Measurements from ENCODE around the gene EMID1.
A peak's percentile ranks its signal among the peaks of the same experiment; 100 is the strongest.

The EMID1 gene

DNA sequence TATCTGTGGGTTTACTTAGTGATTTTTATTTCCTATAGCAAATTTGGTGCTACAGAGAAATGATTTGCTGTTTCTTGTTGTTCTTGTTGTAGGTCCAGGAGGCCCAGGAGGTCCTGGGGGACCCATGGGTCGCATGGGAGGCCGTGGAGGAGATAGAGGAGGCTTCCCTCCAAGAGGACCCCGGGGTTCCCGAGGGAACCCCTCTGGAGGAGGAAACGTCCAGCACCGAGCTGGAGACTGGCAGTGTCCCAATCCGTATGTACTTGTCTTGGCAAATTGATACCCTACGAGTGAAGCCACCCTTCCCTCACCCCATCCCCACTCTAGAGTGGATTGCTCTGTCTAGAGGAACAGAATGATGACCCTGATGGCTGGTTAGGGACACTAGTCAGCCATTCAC lies 92.9 kb downstream of the EMID1 start:
- no peak for DNase-seq

DNA sequence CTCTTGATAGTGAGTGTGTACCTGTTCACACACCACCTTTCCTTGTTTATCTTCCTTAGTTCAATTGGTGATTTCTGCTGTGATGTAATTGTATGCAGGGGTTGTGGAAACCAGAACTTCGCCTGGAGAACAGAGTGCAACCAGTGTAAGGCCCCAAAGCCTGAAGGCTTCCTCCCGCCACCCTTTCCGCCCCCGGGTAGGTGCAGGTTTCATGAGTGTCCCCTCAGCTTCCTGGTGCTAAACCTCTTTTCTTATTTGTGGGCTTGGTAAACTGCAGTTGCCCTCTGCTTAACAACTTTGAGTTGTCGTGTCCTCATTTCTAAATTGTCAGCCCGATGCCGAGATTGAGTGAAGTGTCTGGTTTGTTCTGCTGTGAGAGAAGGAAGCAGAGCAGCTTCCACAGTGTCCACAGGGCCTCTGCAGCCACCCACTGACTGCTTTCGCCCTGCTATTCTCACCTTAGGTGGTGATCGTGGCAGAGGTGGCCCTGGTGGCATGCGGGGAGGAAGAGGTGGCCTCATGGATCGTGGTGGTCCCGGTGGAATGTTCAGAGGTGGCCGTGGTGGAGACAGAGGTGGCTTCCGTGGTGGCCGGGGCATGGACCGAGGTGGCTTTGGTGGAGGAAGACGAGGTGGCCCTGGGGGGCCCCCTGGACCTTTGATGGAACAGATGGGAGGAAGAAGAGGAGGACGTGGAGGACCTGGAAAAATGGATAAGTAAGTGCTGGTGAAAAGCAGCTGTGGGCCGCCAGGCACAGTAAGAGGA lies 93.6 kb downstream of the EMID1 start:
- no peak for DNase-seq

DNA sequence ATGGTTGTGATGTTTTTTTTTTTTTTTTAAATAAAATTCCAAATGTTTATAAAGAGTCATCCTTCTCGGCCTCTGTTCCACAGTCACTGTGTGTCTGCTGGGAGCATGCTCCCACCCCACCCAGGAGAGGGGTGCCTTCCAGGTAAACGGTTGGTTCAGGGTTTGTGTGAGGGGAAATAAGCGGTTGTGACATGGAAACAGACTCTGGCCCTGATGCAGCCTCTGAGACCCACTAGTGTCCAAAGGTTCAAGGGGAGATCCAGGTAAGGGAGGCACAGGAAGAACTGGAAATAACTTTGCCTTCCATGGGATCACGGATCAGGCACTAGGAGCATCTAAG lies 94.7 kb downstream of the EMID1 start:
- DNase-seq = no peak

- no peak for DNase-seq
Observed at GRCh38 chr22:29300807-29301601, 95.3 kb downstream of the EMID1 start.

GRCh38 chr22:29301716-29302401 lies 96.2 kb downstream of the EMID1 start:
- peak in 1 of 2 experiments; percentile 65 for DNase-seq

DNA sequence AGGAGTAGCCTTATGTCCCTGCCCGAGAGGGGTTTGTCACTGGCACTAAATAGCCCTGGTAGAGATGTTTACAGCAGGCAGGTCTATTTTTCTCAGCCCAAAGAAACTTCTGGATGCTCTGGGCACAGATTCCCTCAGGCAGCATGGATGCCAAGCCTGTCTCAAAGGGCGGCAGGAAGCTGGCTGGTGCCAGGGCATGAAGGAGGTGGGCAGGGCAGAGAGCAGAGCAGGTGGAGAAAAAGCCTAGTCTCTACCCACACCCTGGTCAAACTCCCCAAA lies 96.6 kb downstream of the EMID1 start:
- DNase-seq = no peak

DNA sequence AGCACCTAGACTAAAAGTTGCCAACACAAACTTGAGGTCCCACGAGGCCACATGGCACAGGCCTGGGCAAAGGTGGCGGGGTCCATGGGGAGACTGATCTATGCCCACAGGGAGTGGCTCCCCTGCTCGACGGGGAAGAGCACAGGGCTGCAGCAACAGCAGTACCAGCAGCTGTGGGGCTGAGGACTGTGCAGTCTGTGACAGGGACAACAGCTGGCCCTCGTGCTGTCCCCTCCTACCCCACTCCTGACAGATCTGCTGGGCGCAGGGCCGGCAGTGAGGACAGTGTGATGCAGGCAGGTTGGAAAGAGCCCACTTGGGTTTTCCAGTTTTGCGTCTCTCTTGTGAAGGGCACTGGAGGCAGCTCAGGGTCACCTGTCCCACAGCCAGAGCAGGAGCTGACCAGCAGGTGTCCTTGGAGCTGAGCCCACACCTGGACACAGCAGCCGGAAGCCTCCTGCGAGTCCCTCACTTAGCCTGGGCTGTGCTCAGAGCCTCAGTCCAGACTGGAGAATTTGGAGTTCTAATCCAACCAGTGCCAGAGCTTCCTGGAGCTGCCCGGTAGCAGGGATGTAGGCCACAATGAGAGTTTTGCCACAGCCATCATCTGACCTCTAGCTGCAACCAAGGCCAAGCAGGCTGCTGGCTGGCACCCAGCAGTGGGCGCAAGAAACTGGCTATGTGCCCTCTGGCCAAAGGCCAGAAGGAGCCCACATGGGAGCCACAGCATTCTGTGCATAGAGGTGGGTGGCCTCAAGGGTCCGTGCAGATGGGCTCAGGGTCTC lies 97.2 kb downstream of the EMID1 start:
- peak; percentile 15 to 79 for DNase-seq

DNA sequence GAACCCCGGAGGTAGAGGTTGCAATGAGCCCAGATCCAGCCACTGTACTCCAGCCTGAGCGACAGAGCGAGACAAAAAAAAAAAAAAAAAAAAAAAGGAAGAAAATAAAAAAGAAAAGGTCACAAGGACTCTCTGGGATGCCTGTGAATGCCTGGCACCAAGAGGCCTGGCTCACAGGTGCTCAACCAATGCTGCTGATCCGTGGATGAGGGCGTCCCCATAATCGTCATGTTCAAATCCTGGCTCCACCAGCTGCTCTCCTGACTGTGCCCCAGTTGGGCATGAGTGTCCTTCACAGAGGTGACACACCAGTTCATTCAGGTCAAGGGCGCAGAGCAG lies 100.1 kb downstream of the EMID1 start:
- peak in 1 of 2 experiments; percentile 55 for DNase-seq

- DNase-seq = peak; percentile 68 to 73
Observed at GRCh38 chr22:29306175-29306834, 100.6 kb downstream of the EMID1 start, which contains the start of gene GAS2L1. GAS2L1 (plus strand) TSS chr22:29306650; CDS start chr22:29308106, 1,456 bp downstream.

DNA sequence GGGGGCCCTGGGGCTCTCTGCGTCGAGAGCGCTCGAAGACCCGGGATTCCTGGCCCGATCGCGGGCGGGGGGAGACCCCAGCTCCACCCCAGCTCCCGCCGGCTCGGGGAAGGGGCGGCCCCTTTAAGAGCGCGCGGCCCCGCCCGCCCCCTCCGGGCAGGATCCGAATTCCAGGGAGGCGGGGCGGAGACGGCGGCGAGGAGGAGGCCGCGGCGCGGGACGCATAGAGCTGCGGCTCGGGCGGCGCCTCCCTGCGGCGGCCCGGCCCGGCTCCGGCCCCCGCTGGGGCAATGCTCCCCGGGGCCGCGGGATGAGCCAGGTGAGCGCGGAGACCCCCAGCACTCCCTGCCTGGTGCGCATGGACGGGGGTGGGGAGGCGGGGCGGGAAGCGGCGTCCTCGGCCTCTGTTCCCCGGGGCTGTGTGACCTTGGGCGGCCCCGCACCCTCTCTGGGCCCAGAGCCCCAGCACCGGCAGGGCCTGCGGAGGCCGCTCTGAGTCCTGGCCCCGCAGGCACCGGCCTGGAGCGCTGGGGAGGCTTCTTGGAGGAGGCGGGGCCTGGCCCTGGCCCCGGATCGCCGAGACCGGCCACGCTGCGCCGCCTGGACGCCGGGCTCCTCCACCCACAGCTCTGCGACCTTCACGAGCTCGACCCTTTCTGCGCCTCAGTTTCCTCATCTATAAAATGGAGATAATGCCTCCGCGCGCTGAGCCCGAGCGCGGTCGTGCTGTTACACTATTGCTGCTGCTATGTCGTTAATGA lies 101.3 kb downstream of the EMID1 start:
- DNase-seq = peak; percentile 41 to 66

DNA sequence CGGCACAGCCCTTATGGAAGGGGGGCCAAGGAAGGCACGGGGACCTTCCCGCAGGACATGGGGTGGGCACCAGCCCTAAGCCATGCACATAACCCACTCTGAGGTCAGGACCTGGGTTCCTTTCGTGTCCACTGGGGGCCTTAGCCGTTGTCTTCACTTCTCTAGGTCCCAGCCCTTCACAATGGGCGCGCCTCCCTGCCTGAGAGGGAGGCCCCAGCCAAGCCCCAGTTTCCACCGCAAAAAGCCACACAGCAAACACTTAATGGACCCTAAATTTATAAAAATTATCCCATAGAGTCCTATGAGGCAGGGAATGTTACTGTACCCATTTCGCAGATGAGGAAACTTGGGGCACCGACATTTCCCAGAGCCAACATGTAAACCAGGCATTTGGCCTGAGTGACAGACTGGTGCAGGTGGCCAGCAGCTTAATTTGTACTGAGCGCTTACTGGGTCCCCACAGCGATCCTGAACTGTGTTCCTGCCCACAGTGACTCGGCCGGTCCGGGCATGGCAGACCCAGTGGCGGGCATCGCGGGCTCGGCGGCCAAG lies 102.0 kb downstream of the EMID1 start:
- DNase-seq = no peak

- no peak for DNase-seq
Observed at GRCh38 chr22:29308148-29308790, 102.6 kb downstream of the EMID1 start.

DNA sequence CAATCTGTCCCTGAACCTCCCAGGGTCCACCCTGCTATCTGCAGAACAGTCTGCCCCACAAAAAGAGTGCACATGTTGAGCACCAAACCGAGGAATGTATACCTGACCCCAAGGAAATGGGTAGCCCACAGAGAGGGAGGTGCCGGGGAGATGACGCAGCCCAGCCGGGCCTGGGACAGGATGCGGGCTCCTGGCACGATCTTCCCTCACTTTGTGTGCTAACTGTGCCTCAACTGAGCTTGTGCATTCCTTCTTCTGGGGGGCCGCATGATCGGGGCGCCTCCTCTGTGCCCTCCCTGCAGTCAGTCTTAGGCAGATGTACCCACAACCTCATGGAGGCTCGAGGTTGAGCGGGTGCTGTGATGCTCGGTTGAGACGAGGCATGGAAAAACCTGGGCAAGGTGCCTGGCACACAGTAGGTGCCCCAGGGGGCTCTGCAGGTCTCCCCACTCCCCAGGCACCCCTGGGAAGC lies 103.1 kb downstream of the EMID1 start:
- DNase-seq = no peak
